Activated CD4-positive, alpha-beta memory T cell treated with anti-CD3 and anti-CD28 coated beads for 36 hours (primary cell): Measurements from ENCODE around the gene DNAJC17. TPM values are rescaled to one million over a fixed set of nuclear protein-coding genes. Genes with fewer than 3 reads are reported as not detected.

Source experiments
- CTCF ChIA-PET: fragments of 350-600 bp; sonication (Branson Sonifier 250); formaldehyde crosslinking; loops from one replicate; lab custom pipeline; 2021; ENCODE audit warnings: antibody characterized with exemption, inconsistent platforms; lab: Charles Lee
- POLR2A ChIA-PET: fragments of 350-600 bp; sonication (Branson Sonifier 250); formaldehyde crosslinking; loops from one replicate; lab custom pipeline; 2021; ENCODE audit warnings: antibody characterized with exemption; lab: Charles Lee
- DNase-seq: peaks from one replicate; pipeline ENCODE4 v3.0.0-alpha.2; 2020
- H3K27ac Mint-ChIP-seq: one replicate; pipeline ENCODE4 v1.8.0; 2021; ENCODE audit warnings: mixed read lengths
- H3K27me3 Mint-ChIP-seq: one replicate; pipeline ENCODE4 v1.8.0; 2021; ENCODE audit warnings: mixed read lengths
- H3K36me3 Mint-ChIP-seq: one replicate; pipeline ENCODE4 v1.8.0; 2021; ENCODE audit warnings: mixed read lengths
- H3K4me1 Mint-ChIP-seq: one replicate; pipeline ENCODE4 v1.8.0; 2021; ENCODE audit warnings: low read depth, mixed read lengths
- H3K4me3 Mint-ChIP-seq: one replicate; pipeline ENCODE4 v1.8.0; 2021; ENCODE audit warnings: mild to moderate bottlenecking, mixed read lengths
- H3K9me3 Mint-ChIP-seq: one replicate; pipeline ENCODE4 v1.8.0; 2021; ENCODE audit warnings: mixed read lengths
- intact Hi-C: fragments of 100-400 bp; cut with micrococcal nuclease; formaldehyde crosslinking; loops from one replicate; pipeline ENCODE4 v1.15.1; 2023
- total RNA-seq, 2 experiments: library from RNA; stranded (reverse); gene quantifications; one replicate each; pipeline ENCODE4 v1.2.3, GENCODE V29; 2021

The DNAJC17 gene
- 10 to 100 TPM; 32.5 to 34.5 TPM for total RNA-seq

- POLR2A ChIA-PET = interaction anchor here (0.9 to 1.5 kb wide), 4 partner anchors 14 to 113 kb away, joined by 3 to 5 read pairs (median 4); partner anchors contain the start of gene SPINT1
Measured at GRCh38 chr15:40807028-40807887, at the start of gene DNAJC17, which contains the start of gene ZFYVE19. Gene DNAJC17 (minus strand): TSS chr15:40807473. CDS start chr15:40807446, 27 bp downstream. Gene ZFYVE19 (plus strand): TSS chr15:40807089. CDS start chr15:40807590, 501 bp downstream.

GRCh38 chr15:40856746-40857145, 49.5 kb upstream of the DNAJC17 start:
- Mint-ChIP-seq H3K27me3 (no peaks in the 10 kb centered on the region), H3K4me1 (peaks cover 5% of the 10 kb centered on the region), H3K36me3 (no peaks in the 10 kb centered on the region), H3K27ac (no peak overlapping the region), H3K4me3 (no peak overlapping the region), H3K9me3 (no peaks in the 10 kb centered on the region)
- ChIA-PET POLR2A (interaction anchor here (1.2 kb wide), 1 partner anchor 12 kb away, joined by 3 read pairs; no protein-coding TSS in a partner anchor), CTCF (interaction anchor here (0.7 to 9.9 kb wide), 15 partner anchors 12 to 265 kb away, joined by 3 to 267 read pairs (median 6); partner anchors contain the start of genes C15orf62, RAD51 and SPINT1)
- intact Hi-C loops = no loop called here
- DNase-seq = no peak

More at GRCh38 chr15:40807028-40807887, at the start of gene DNAJC17, which contains the start of gene ZFYVE19:
- Mint-ChIP-seq H3K4me3 (peak within 1 kb of the TSS; percentile 97), H3K4me1 (peaks cover 21% of the 10 kb centered on the region), H3K9me3 (no peaks in the 10 kb centered on the region), H3K27me3 (no peaks in the 10 kb centered on the region), H3K36me3 (peaks cover 17% of the 10 kb centered on the region), H3K27ac (peak within 1 kb of the TSS; percentile 98)
- peak; percentile 97 for DNase-seq
- CTCF ChIA-PET = interaction anchor here (1.1 to 3.5 kb wide), 6 partner anchors 15 to 365 kb away, joined by 3 to 21 read pairs (median 9); partner anchors contain the start of gene VPS18
- intact Hi-C loops = loop anchor here (1.0 to 5.0 kb wide), 13 partner anchors 9 to 476 kb away; partner anchors contain the start of genes CCDC32, INO80, KNL1 and RMDN3

DNA sequence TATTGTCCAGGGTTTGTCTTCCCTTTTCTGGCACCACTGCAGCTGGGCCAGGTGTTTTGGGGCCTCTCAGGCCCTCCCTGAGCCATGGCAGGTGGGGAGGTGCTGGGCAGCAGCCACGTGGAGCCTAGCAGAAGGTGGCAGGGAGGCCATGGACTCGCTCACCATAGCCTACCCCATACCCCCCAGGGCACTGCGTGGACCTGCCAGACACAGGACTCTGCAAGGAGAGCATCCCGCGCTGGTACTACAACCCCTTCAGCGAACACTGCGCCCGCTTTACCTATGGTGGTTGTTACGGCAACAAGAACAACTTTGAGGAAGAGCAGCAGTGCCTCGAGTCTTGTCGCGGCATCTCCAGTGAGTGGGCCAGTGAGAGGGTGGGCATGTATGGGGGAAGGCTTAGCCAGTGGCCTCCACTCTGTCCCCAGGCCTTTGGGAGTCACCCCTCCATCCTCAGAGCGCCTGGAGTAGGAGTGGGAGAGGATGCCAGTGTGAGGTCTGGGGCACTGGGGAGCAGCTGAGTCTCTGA, 48.5 kb upstream of the DNAJC17 start:
- ChIA-PET CTCF (interaction anchor here (1.2 to 9.9 kb wide), 7 partner anchors 11 to 161 kb away, joined by 3 to 267 read pairs (median 7); partner anchors contain the start of genes CHAC1, RAD51 and SPINT1), POLR2A (no interaction called here)
- Mint-ChIP-seq H3K27me3 (no peaks in the 10 kb centered on the region), H3K4me1 (peaks cover 5% of the 10 kb centered on the region), H3K4me3 (no peak overlapping the region), H3K9me3 (no peaks in the 10 kb centered on the region), H3K27ac (no peak overlapping the region), H3K36me3 (no peaks in the 10 kb centered on the region)
- intact Hi-C loops = no loop called here
- no peak for DNase-seq

DNA sequence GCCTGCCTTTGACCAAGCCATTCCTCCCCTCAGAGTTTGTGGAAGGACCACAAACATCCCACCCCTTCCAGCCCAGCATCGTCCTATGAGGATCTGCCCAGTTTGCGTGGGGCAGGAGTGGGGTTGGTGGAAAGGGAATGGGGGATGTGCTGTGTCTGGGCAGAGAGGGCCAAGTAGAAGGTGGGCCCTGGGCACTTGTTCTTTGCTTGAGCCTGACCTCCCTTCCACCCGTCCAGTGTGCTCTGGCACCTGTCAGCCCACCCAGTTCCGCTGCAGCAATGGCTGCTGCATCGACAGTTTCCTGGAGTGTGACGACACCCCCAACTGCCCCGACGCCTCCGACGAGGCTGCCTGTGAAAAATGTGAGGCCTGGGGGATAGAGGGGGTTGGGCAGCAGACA, 46.9 kb upstream of the DNAJC17 start:
- Mint-ChIP-seq H3K4me3 (no peak overlapping the region), H3K4me1 (no peaks in the 10 kb centered on the region), H3K27me3 (no peaks in the 10 kb centered on the region), H3K9me3 (no peaks in the 10 kb centered on the region), H3K36me3 (no peaks in the 10 kb centered on the region), H3K27ac (no peak overlapping the region)
- ChIA-PET CTCF (no interaction called here), POLR2A (no interaction called here)
- DNase-seq = no peak
- intact Hi-C loops = no loop called here

DNA sequence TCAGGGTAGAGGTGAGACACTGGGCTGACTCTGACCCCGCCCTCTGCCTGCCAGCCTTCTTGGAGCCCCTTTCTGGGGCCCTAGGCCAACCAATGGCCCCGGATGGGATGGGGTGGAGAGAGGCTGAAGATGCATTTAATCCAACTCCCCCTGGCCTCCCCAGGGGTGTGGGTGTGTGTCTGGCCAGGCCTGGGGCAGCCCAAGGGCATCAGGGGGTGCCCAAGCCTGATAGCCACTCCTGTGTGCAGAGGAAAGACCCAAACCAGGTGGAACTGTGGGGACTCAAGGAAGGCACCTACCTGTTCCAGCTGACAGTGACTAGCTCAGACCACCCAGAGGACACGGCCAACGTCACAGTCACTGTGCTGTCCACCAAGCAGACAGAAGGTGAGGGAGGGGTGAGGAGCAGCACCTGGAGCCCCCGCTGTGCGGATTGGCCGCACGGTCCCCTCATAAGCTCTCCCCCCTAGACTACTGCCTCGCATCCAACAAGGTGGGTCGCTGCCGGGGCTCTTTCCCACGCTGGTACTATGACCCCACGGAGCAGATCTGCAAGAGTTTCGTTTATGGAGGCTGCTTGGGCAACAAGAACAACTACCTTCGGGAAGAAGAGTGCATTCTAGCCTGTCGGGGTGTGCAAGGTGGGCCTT, 46.1 kb upstream of the DNAJC17 start:
- Mint-ChIP-seq H3K36me3 (no peaks in the 10 kb centered on the region), H3K9me3 (no peaks in the 10 kb centered on the region), H3K4me1 (no peaks in the 10 kb centered on the region), H3K27ac (no peak overlapping the region), H3K4me3 (no peak overlapping the region), H3K27me3 (no peaks in the 10 kb centered on the region)
- POLR2A ChIA-PET = no interaction called here
- DNase-seq = no peak
- intact Hi-C loops = no loop called here
- CTCF ChIA-PET = no interaction called here

DNA sequence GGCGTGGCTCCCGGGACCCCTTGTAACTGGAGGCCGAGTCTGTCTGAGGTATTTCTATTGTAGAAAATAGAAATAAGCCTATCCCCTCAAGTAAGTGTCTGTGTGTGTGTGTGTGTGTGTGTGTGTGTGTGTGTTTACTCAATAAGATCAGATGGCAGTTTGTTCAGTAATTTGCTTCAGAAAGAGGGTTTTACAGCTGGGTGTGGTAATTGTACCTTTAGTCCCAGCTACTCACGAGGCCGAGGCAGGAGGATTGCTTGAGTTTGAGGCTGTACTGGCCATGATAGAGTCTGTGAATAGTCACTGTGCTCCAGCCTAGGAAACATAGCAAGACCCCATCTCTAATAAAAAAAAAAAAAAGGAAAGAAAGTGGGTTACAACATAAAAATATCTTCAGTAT, 45.3 kb upstream of the DNAJC17 start:
- ChIA-PET POLR2A (interaction anchor here (0.6 to 1.1 kb wide), 2 partner anchors 9 to 49 kb away, joined by 4 read pairs; partner anchors contain the start of gene SPINT1), CTCF (interaction anchor here (1.1 kb wide), 1 partner anchor 24 kb away, joined by 3 read pairs; no protein-coding TSS in a partner anchor)
- no peaks in the 10 kb centered on the region for H3K4me1 Mint-ChIP-seq
- intact Hi-C loops = no loop called here
- H3K36me3 Mint-ChIP-seq = no peaks in the 10 kb centered on the region
- no peak for DNase-seq
- H3K27ac Mint-ChIP-seq = no peak overlapping the region
- no peaks in the 10 kb centered on the region for H3K9me3 Mint-ChIP-seq
- H3K27me3 Mint-ChIP-seq = no peaks in the 10 kb centered on the region
- no peak overlapping the region for H3K4me3 Mint-ChIP-seq

GRCh38 chr15:40850576-40851112, 43.4 kb upstream of the DNAJC17 start:
- POLR2A ChIA-PET = no interaction called here
- no peak overlapping the region for H3K4me3 Mint-ChIP-seq

DNA sequence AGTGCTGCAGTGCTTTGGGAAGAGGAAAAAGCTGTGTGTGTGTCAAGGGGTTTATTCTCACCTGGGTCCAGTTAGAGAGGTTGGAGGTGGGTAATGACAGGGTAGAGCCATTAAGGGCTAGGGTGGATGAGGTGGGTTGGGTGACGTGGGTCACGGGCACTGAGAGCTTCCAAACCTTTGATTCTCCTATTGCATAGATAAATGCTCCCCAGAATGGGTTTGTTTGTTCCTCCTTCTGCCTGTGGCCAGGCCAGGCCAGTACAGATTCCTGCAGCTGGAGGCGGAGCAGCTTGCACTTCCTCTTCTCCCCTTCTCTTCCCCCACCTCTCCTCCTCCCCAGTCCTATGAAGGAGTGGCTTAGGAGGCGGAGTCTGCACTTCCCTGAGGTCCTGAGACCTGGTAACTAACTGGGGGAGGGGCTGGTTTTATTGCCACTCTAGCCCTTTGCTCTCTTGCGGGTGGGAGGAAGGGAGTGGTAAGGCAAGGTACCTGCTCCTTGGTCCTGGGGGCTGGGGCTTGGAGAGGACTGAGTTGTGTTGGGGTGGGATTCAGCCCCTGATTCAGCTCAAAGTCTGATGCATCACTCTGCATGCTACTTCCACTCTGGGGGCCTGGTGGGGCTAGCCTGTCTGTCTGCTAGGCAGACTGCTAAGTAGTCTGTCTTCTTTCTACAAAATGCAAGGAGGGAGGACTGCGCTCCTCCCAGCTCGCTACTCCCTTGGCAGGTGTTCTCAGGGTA, 40.1 kb upstream of the DNAJC17 start:
- POLR2A ChIA-PET = no interaction called here

More at GRCh38 chr15:40850576-40851112, 43.4 kb upstream of the DNAJC17 start:
- CTCF ChIA-PET = interaction anchor here (1.2 to 1.4 kb wide), 2 partner anchors 9 to 44 kb away, joined by 4 to 7 read pairs; no protein-coding TSS in a partner anchor
- H3K27ac Mint-ChIP-seq = no peak overlapping the region
- H3K4me1 Mint-ChIP-seq = peaks cover 14% of the 10 kb centered on the region
- H3K9me3 Mint-ChIP-seq = no peaks in the 10 kb centered on the region
- DNase-seq = no peak
- intact Hi-C loops = no loop called here
- no peaks in the 10 kb centered on the region for H3K27me3 Mint-ChIP-seq
- no peaks in the 10 kb centered on the region for H3K36me3 Mint-ChIP-seq

GRCh38 chr15:40846841-40847222, 39.6 kb upstream of the DNAJC17 start:
- Mint-ChIP-seq H3K27ac (no peak overlapping the region), H3K36me3 (no peaks in the 10 kb centered on the region), H3K4me3 (no peak overlapping the region), H3K4me1 (peaks cover 27% of the 10 kb centered on the region), H3K27me3 (peaks cover 6% of the 10 kb centered on the region), H3K9me3 (no peaks in the 10 kb centered on the region)
- POLR2A ChIA-PET = no interaction called here
- intact Hi-C loops = loop anchor here (10.0 kb wide), 1 partner anchor 82 kb away; the partner anchor contains the start of genes C15orf62 and GCHFR
- no peak for DNase-seq
- CTCF ChIA-PET = interaction anchor here (0.5 to 9.8 kb wide), 4 partner anchors 10 to 358 kb away, joined by 3 to 109 read pairs (median 6); partner anchors contain the start of gene VPS18

More for the DNA sequence above, 40.1 kb upstream of the DNAJC17 start:
- H3K27me3 Mint-ChIP-seq = peaks cover 6% of the 10 kb centered on the region
- no peak overlapping the region for H3K27ac Mint-ChIP-seq
- peaks cover 27% of the 10 kb centered on the region for H3K4me1 Mint-ChIP-seq
- H3K36me3 Mint-ChIP-seq = no peaks in the 10 kb centered on the region
- DNase-seq = no peak
- no peaks in the 10 kb centered on the region for H3K9me3 Mint-ChIP-seq
- CTCF ChIA-PET = interaction anchor here (0.5 to 9.8 kb wide), 5 partner anchors 10 to 358 kb away, joined by 3 to 109 read pairs (median 5); partner anchors contain the start of gene VPS18
- intact Hi-C loops = loop anchor here (10.0 kb wide), 1 partner anchor 83 kb away; the partner anchor contains the start of genes C15orf62 and GCHFR
- H3K4me3 Mint-ChIP-seq = no peak overlapping the region

- Mint-ChIP-seq H3K9me3 (no peaks in the 10 kb centered on the region), H3K27me3 (peaks cover 6% of the 10 kb centered on the region), H3K4me3 (peak overlapping the region; percentile 83), H3K36me3 (no peaks in the 10 kb centered on the region), H3K4me1 (peaks cover 27% of the 10 kb centered on the region), H3K27ac (no peak overlapping the region)
- no peak for DNase-seq
- CTCF ChIA-PET = interaction anchor here (1.4 to 9.8 kb wide), 3 partner anchors 12 to 49 kb away, joined by 4 to 109 read pairs (median 6); partner anchors contain the start of gene VPS18
- POLR2A ChIA-PET = no interaction called here
- intact Hi-C loops = loop anchor here (2.0 to 10.0 kb wide), 2 partner anchors 39 to 81 kb away; partner anchors contain the start of genes C15orf62, DNAJC17, GCHFR and ZFYVE19
Measured at GRCh38 chr15:40845511-40846284, 38.4 kb upstream of the DNAJC17 start.
